SH-SY5Y (cell line): ENCODE data around the gene POGLUT2.

ENCODE experiments used
- GATA2 ChIP-seq: IDR thresholded peaks from 2 replicates; pipeline ENCODE4 v1.6.1; 2011; ENCODE audit warnings: mild to moderate bottlenecking, low read depth, low read length
- GATA3 ChIP-seq: IDR thresholded peaks from 2 replicates; pipeline ENCODE4 v1.6.1; 2011; ENCODE audit warnings: low read depth, mild to moderate bottlenecking, low read length, moderate library complexity

DNA sequence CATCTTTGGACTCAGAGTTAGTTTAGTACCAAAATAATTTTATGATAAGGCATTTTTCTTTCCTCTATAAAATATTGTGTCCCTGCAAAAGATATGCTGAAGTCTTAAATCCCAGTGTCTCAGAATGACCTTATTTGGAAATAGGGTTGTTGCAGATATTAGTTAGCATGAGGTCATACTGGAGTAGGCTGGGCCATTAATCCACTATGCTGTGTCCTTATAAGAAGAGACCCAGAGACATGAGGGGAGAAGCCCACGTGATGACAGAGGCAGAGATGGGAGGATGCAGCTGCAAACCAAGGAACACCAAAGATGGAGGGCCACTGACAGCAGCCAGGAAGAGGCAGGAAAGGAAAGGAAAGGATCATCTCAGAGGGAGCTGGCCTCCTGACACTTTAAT, 6.4 kb downstream of the POGLUT2 start:
- no peak for TF ChIP-seq GATA3
- TF ChIP-seq GATA2, result no peak
